HG02763 (cell line): ENCODE results near the gene FCER1A.
"Not testable (repeated sequence)": the region's sequence is repeated elsewhere in the genome, so short reads cannot be mapped to it uniquely, and the experiment has no call there.

ENCODE experiments used
- ATAC-seq: cut with Tn5 transposase; IDR thresholded peaks from one replicate; pipeline ENCODE4 v1.9.1; 2021; ENCODE audit warnings: mild to moderate bottlenecking, moderate library complexity; ENCODE audit not compliant: unreplicated experiment

Gene FCER1A

GRCh38 chr1:159342761-159343425, 40.8 kb downstream of the FCER1A start:
- no peak for ATAC-seq

DNA sequence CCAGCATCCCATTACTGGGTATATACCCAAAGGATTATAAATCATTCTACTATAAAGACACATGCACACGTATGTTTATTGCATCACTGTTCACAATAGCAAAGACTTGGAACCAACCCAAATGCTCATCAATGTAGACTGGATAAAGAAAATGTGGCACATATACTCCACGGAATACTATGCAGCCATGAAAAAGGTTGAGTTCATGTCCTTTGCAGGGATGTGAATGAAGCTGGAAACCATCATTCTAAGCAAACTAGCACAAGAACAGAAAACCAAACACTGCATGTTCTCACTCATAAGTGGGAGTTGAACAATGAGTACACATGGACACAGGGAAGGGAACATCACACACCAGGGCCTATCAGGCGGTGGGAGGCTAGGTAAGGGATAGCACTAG, 47.2 kb downstream of the FCER1A start:
- not testable (repeated sequence) for ATAC-seq

DNA sequence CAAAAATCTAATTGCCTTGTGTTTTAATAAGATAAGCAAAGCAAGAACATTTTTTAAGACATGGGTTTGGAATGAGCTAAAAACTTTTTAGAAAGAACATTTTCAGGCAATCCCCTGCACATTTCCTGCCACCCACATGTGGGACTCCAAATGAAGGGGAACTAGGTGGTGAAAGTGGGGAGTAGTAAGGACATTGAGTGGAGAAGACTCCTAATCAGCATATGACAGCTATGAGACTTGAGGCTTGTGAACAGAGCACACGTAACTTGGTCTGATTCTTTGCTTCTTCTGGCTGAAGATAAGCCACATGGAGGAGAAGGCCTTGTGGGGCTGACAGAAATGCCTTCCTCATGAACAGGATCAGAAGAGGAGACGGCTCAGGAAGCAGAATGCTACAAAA, 50.3 kb downstream of the FCER1A start:
- ATAC-seq: no peak
